Gastroesophageal sphincter (tissue), 4 donors: ENCODE measurements around the gene MRRF. TPM values are rescaled to one million over a fixed set of nuclear protein-coding genes. Genes with fewer than 3 reads are reported as not detected.
"Not testable (repeated sequence)": the region's sequence is repeated elsewhere in the genome, so short reads cannot be mapped to it uniquely, and the experiment has no call there.

Experiments
- ATAC-seq: fragments of 150-250 bp; one replicate; pipeline ENCODE4 v1.9.1; 2016; ENCODE audit warnings: mild to moderate bottlenecking, moderate library complexity
- H3K27ac ChIP-seq, 4 donors: fragments of 200-600 bp; sonication (generic) in 3 of 4; 1 replicate in 3 of 4; 2 replicates in 1 of 4; pipeline ENCODE4 v1.5.1; 2016 to 2019
- H3K27me3 ChIP-seq: fragments of 200-600 bp; sonication (generic); one replicate; pipeline ENCODE4 v1.5.1; 2019
- H3K36me3 ChIP-seq, 2 donors: fragments of 200-600 bp; sonication (generic); one replicate each; pipeline ENCODE4 v1.5.1; 2019; ENCODE audit warnings: control low read depth in 1 of 2
- H3K4me1 ChIP-seq, 3 donors: fragments of 200-600 bp; sonication (generic); 1 replicate in 2 of 3; 2 replicates in 1 of 3; pipeline ENCODE4 v1.5.1; 2016 to 2019; ENCODE audit warnings: control low read depth in 2 of 3
- H3K4me3 ChIP-seq, 2 donors: fragments of 200-600 bp; sonication (generic); one replicate each; pipeline ENCODE4 v1.5.1; 2019; ENCODE audit warnings: mild to moderate bottlenecking in 1 of 2, moderate library complexity in 1 of 2
- H3K9me3 ChIP-seq, 3 donors: fragments of 200-600 bp; sonication (generic); one replicate each; pipeline ENCODE4 v1.5.1; 2017 to 2019; ENCODE audit warnings: control low read depth in 2 of 3
- CTCF ChIP-seq, 4 experiments: fragments of 200-600 bp in 2 of 4; fragments of 450-650 bp in 2 of 4; sonication (generic) in 1 of 4; IDR thresholded peaks; one replicate each; pipeline ENCODE4 v1.5.1; 2017 to 2019; ENCODE audit warnings: antibody characterized with exemption in 4 of 4, mild to moderate bottlenecking in 2 of 4, moderate library complexity in 2 of 4
- EP300 ChIP-seq: sonication (generic); formaldehyde crosslinking; IDR thresholded peaks from one replicate; pipeline ENCODE4 v1.6.1; 2017; ENCODE audit warnings: antibody characterized with exemption, mild to moderate bottlenecking
- POLR2A ChIP-seq, 2 donors: fragments of 450-650 bp; IDR thresholded peaks; one replicate each; pipeline ENCODE4 v1.6.1; 2017; ENCODE audit warnings: antibody characterized with exemption in 2 of 2, mild to moderate bottlenecking in 2 of 2, moderate library complexity in 1 of 2
- POLR2AphosphoS5 ChIP-seq: sonication (generic); formaldehyde crosslinking; IDR thresholded peaks from one replicate; pipeline ENCODE4 v1.6.1; 2017; ENCODE audit warnings: antibody characterized with exemption
- WGBS, 2 donors: methylation state at CpG; one replicate each; pipeline ENCODE4 v1.1.5; 2018; ENCODE audit warnings: low coverage in 1 of 2; 5-methylcytosine and 5-hydroxymethylcytosine counted together
- total RNA-seq, 4 donors: library from RNA; depleted of rRNA; stranded (reverse); fragments of >200 nt; gene quantifications; one replicate each; pipeline ENCODE4 v1.1.0, GENCODE V29; 2016

MRRF gene
- total RNA-seq, 4 donors from 2014 or later, result 24.1 to 38.0 (median 29.7) TPM

GRCh38 chr9:122354536-122355199 is 90.0 kb downstream of the MRRF start:
- H3K9me3 ChIP-seq, result no peaks in the 10 kb centered on the region

GRCh38 chr9:122355336-122355875 is 90.7 kb downstream of the MRRF start:
- ATAC-seq, result no peak
- Histone ChIP-seq H3K4me3 (no peak overlapping the region), H3K27me3 (no peaks in the 10 kb centered on the region), H3K9me3 (no peaks in the 10 kb centered on the region), H3K27ac (no peak overlapping the region), H3K36me3 (no peaks in the 10 kb centered on the region), H3K4me1 (no peaks in the 10 kb centered on the region)
- no peak for TF ChIP-seq POLR2AphosphoS5
- no peak for TF ChIP-seq CTCF (IDR thresholded peaks at IDR 0.05)
- 100% methylated on average over 2 of the region's 4 CpGs; no CpG with 5 or more reads in 1 of the 2 donors for WGBS, 2 donors

More at GRCh38 chr9:122354536-122355199, 90.0 kb downstream of the MRRF start:
- TF ChIP-seq EP300, result no peak
- TF ChIP-seq POLR2AphosphoS5, result no peak
- no peak for TF ChIP-seq CTCF (IDR thresholded peaks at IDR 0.05)
- TF ChIP-seq POLR2A (IDR thresholded peaks at IDR 0.05), result no peak
- Histone ChIP-seq H3K36me3 (no peaks in the 10 kb centered on the region), H3K4me1 (no peaks in the 10 kb centered on the region), H3K27me3 (no peaks in the 10 kb centered on the region), H3K4me3 (no peak overlapping the region), H3K27ac (no peak overlapping the region)
- 71% methylated on average over 6 of the region's 8 CpGs; no CpG with 5 or more reads in 1 of the 2 donors for WGBS, 2 donors
- no peak for ATAC-seq

DNA sequence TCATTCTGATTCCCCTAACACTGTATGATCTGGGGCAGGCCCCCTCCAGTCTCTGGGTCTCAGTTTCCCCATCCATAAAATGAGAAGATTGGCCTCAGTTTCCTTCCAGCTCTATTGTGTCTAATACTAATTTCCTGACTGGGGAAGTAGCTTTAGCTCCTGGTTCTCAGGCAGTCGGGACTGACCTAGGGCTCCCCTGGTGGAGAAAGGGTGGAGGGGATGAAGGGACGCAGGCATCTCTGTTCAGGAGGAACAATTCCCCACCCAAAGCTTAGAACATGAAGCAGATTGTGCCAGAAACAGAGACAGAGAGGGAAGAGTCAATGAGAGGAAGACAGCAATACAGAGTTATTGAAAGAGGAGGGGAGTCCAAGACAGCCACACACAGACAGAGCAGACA is 91.9 kb downstream of the MRRF start:
- H3K4me1 ChIP-seq, result no peaks in the 10 kb centered on the region
- H3K36me3 ChIP-seq, result no peaks in the 10 kb centered on the region
- WGBS, 2 donors, result 63% methylated on average over 1 of the region's 2 CpGs; no CpG with 5 or more reads in 1 of the 2 donors
- no peaks in the 10 kb centered on the region for H3K9me3 ChIP-seq
- H3K27me3 ChIP-seq, result no peaks in the 10 kb centered on the region
- no peak for ATAC-seq
- no peak overlapping the region for H3K4me3 ChIP-seq
- H3K27ac ChIP-seq, result no peak overlapping the region
- no peak for TF ChIP-seq POLR2AphosphoS5
- TF ChIP-seq POLR2A (IDR thresholded peaks at IDR 0.05), result no peak
- no peak for TF ChIP-seq EP300
- no peak for TF ChIP-seq CTCF (IDR thresholded peaks at IDR 0.05)

DNA sequence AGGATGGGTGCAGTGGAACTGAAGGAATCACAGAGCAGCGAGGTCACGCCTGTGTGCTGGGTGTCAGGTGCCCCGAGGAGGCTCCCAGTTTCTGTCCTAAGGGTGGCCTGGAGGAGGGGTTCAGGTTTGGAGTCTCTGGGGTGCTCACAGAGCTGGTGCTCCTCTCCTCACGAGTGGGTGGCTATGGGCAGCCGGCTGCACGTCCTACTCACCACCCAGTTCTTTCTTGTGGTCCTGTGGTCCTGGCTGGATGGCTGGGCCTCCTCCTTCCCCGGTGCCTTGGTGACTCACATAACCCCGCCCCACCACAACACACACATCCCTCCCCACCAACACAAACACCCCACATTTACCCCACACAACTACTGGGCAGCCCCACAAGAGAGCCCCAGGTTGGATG is 96.2 kb downstream of the MRRF start:
- WGBS, 2 donors, result 69 to 80% methylated on average over 1 to 5 of the region's 8 CpGs
- Histone ChIP-seq H3K36me3 (no peaks in the 10 kb centered on the region), H3K27me3 (no peaks in the 10 kb centered on the region), H3K4me1 (peaks cover 0 to 23% (median 6%) of the 10 kb centered on the region in 3 donors), H3K4me3 (no peak overlapping the region), H3K27ac (peak overlapping the region in 2 of 4 donors; percentile 69 to 86), H3K9me3 (no peaks in the 10 kb centered on the region)
- no peak for ATAC-seq
- TF ChIP-seq CTCF (IDR thresholded peaks at IDR 0.05) (no peak), POLR2AphosphoS5 (no peak), EP300 (no peak), POLR2A (IDR thresholded peaks at IDR 0.05) (no peak)

DNA sequence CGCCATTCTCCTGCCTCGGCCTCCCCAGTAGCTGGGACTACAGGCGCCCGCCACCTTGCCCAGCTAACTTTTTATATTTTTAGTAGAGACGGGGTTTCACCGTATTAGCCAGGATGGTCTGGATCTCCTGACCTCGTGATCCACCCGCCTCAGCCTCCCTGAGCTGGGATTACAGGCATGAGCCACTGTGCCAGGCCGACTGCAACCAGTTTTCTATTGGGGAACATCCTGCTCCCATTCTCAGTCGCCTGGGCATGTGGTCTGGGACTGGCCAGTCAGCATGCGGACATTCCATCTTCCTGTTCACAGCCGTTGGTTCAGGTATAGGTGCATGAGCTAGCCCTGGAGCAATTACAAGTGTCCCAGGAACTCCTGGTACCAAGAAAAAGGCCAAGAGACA is 98.4 kb downstream of the MRRF start:
- 100% methylated on average over 2 of the region's 12 CpGs; no CpG with 5 or more reads in 1 of the 2 donors for WGBS, 2 donors
- H3K9me3 ChIP-seq, H3K27me3 ChIP-seq, ATAC-seq, H3K36me3 ChIP-seq, H3K4me3 ChIP-seq: not testable (repeated sequence)
- H3K27ac ChIP-seq, result peak overlapping the region in 2 of 4 donors; percentile 78 to 86
- peaks cover 0 to 34% (median 6%) of the 10 kb centered on the region in 3 donors for H3K4me1 ChIP-seq
